DMS153 treated with DMSO at 0.1 percent for 48 hours (cell line): ENCODE data around the gene FOSB.
"Not testable (repeated sequence)": the region's sequence is repeated elsewhere in the genome, so short reads cannot be mapped to it uniquely, and the experiment has no call there.

ENCODE experiments used
- DNase-seq: peaks from one replicate; lab custom pipeline; 2025; ENCODE audit not compliant: unreplicated experiment; lab: John Stamatoyannopoulos, UW

Gene FOSB

GRCh38 chr19:45467456-45468158 lies at the start of gene FOSB:
TSS of gene FOSB (plus strand) at chr19:45467996. CDS start at chr19:45468587, 591 bp downstream.
- DNase-seq: peak; percentile 90

GRCh38 chr19:45418802-45419201 lies 49.0 kb upstream of the FOSB start:
- DNase-seq: no peak

- no peak for DNase-seq
Observed at GRCh38 chr19:45419396-45419795, 48.4 kb upstream of the FOSB start.

- no peak for DNase-seq
Observed at GRCh38 chr19:45419895-45420294, 47.9 kb upstream of the FOSB start.

GRCh38 chr19:45420356-45420755 lies 47.4 kb upstream of the FOSB start:
- no peak for DNase-seq

- no peak for DNase-seq
Observed at GRCh38 chr19:45420871-45421270, 46.9 kb upstream of the FOSB start.

- DNase-seq: no peak
Observed at GRCh38 chr19:45421947-45422498, 45.8 kb upstream of the FOSB start.

- no peak for DNase-seq
Observed at GRCh38 chr19:45423033-45423588, 44.7 kb upstream of the FOSB start.

GRCh38 chr19:45423589-45424190 lies 44.1 kb upstream of the FOSB start, which contains the start of gene ERCC1:
TSS of gene ERCC1 (minus strand) at chr19:45423917. CDS start at chr19:45423374, 543 bp downstream.
- DNase-seq: peak; percentile 94

GRCh38 chr19:45424191-45425058 lies 43.4 kb upstream of the FOSB start:
- DNase-seq: peak; percentile 51

- DNase-seq: no peak
Observed at GRCh38 chr19:45428384-45429231, 39.2 kb upstream of the FOSB start.

- not testable (repeated sequence) for DNase-seq
Observed at GRCh38 chr19:45429896-45430295, 37.9 kb upstream of the FOSB start.

- not testable (repeated sequence) for DNase-seq
Observed at GRCh38 chr19:45431008-45431407, 36.8 kb upstream of the FOSB start.

- DNase-seq: not testable (repeated sequence)
Observed at GRCh38 chr19:45432543-45432942, 35.3 kb upstream of the FOSB start.

- DNase-seq: no peak
Observed at GRCh38 chr19:45437328-45437727, 30.5 kb upstream of the FOSB start.

GRCh38 chr19:45439190-45439568 lies 28.6 kb upstream of the FOSB start:
- DNase-seq: no peak

GRCh38 chr19:45439569-45440258 lies 28.1 kb upstream of the FOSB start:
- DNase-seq: no peak

GRCh38 chr19:45440259-45440638 lies 27.5 kb upstream of the FOSB start:
- DNase-seq: no peak

- no peak for DNase-seq
Observed at GRCh38 chr19:45440873-45441654, 26.7 kb upstream of the FOSB start.
